ENCODE results near the gene RREB1.

GRCh38 chr6:7159790-7160525 lies 52.2 kb downstream of the RREB1 start:
- TF ChIP-seq NFRKB (IDR thresholded peaks at IDR 0.05), result no peak
- TF ChIP-seq BHLHE40 (IDR thresholded peaks at IDR 0.05; ENCODE audit: borderline replicate concordance), result no peak
